HG03565 (cell line): ENCODE data around the gene GRSF1.
"Not testable (repeated sequence)": the region's sequence is repeated elsewhere in the genome, so short reads cannot be mapped to it uniquely, and the experiment has no call there.

ENCODE experiments used
- ATAC-seq: cut with Tn5 transposase; IDR thresholded peaks from one replicate; pipeline ENCODE4 v1.9.1; 2021; ENCODE audit warnings: mild to moderate bottlenecking, moderate library complexity; ENCODE audit not compliant: unreplicated experiment

The GRSF1 gene

GRCh38 chr4:70836081-70836480 lies 3.6 kb downstream of the GRSF1 start:
- no peak for ATAC-seq

DNA sequence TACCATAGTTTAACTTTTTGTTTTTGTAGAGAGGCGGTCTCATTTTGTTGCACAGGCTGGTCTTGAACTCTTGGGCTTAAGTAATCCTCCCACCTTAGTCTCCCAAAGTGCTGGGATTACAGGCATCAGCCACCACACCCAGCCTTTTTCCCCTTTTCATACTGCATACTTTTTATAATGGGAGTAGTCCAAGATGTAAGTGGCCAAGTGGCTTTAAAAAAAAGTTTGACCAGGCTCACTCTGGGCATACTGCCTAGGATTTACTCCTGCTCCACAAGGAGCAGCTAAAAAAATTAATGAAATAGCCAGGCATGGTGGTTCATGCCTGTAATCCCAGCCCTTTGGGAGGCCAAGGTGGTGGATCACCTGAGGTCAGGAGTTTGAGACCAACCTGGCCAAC lies 6.0 kb downstream of the GRSF1 start:
- no peak for ATAC-seq

- no peak for ATAC-seq
Measured at GRCh38 chr4:70831293-70831692, 8.4 kb downstream of the GRSF1 start.

- no peak for ATAC-seq
Measured at GRCh38 chr4:70830054-70830453, 9.6 kb downstream of the GRSF1 start.

- ATAC-seq, result no peak
Measured at GRCh38 chr4:70829492-70829891, 10.2 kb downstream of the GRSF1 start.

DNA sequence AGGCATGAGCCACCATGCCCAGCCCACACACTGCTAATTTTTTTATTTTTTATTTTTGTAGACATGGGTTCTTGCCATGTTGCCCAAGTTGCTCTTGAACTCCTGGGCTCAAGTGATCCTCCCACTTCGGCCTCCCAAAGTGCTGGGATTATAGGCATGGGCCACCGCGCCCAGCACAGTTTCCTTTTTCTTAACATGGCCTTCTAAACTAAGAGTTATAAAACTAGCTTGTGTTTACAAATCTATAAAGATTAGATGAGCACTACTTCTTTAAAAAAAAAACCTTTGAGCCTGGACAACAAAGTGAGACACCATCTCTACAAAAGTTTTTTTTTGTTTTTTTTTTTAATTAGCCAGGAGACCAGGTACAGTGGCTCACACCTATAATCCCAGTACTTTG lies 10.7 kb downstream of the GRSF1 start:
- no peak for ATAC-seq

- ATAC-seq, result no peak
Measured at GRCh38 chr4:70818921-70819320, 20.8 kb downstream of the GRSF1 start.

DNA sequence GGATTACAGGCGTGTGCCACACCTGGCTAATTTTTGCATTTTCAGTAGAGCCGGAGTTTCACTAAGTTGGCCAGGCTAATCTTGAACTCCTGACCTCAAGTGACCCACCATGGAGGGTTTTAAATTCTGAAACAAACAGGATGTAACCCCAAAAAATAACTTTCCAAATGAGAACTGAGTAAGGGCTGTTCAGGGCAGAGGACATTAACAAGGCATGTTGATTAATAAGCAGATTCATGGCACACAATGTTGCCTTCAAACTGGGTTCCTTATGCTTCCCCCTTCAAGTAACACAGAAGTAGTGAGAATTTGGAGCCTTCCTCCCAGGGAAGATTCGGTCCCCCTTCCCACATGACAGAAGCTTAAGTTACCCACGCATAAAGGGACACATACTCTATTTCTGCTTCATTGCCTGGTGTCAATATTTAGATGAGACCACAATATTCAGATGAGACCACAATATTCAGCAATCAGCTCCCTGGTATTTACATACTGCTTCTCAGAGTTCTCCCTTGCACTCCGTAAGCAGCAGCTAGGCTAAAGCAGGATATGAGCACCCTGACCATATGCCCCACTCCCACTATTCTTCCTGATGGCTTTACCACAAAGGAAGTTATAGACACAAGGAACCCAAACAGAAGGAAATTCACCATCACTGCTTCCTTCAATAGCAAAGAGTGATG lies 21.4 kb downstream of the GRSF1 start:
- ATAC-seq, result peak; percentile 58

DNA sequence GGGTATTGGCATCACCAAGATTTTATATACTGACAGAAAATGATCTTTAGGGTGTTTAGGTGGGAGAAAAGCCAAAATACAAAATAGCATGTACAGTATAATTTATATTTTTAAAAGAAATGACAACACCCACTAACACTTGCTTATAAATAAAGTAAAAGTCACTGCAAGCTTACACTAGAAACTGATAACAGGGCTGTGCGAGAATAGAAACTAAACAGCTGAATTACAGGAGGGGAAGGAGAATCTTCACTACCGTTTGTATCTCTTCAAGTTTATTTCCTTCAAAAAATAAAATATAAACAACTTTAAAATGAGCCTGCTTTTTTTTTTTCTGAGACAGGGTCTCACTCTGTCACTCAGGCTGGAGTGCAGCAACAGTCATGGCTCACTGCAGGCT lies 22.8 kb downstream of the GRSF1 start:
- ATAC-seq, result no peak

DNA sequence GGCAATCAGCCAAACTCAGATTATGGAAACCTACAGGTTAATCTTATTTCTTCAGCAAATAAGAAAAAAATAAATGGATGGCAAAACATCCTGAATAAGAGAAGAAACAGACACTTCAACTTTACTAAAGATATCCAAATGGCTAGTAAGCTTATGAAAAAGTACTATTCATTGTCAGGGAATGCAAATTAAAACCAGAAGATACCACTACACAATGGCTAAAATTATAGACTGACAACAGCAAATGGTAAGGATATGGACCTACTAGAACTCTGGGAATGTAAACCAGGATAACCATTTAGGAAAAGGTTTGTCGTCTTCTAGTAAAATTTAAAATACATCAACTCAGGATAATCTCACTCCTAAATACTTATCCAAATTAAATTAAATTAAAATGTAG lies 24.3 kb downstream of the GRSF1 start:
- no peak for ATAC-seq

DNA sequence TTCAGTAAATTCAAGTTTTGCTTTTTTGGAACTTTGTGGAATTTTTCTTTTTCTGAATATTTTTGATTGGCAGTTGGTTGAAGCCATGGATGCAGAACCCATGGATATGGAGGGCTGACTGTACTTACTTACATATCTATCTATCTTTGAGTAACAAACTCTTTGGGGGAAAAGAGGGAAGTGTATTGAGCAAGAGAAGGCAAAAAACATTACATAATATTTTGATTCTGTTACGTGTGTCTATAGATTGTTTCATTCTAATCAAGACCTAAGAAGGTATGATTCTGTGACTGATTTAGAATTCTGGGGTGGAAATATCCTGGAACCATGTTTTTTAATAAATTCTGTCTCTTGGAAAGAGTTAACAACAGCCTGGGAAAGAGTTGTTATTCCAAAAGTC lies 31.5 kb downstream of the GRSF1 start:
- ATAC-seq, result no peak

GRCh38 chr4:70802928-70803580 lies 36.6 kb downstream of the GRSF1 start:
- ATAC-seq, result no peak

DNA sequence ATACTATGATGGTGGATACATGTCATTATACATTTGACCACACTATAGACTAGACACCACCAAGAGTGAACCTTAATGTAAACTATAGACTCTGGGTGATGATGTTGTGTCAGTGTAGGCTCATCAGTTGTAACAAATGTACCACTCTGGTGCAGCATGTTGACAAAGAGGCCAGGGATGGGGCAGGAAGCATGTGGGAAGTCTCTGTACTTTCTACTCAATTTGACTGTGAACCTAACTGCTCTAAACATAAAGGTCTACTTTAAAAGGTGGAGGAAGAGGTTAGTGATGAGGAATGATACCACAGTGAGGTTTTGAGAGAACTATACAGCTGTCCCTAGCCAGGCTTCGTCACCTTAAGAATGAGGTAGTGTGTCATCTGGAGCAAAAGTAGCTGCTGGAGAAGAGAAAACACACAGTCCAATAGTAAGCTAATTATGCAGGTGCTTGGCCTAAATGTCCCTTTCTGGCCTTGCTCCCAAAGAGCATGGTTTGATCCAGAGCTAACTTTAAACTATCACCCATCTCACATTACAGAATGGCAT lies 38.4 kb downstream of the GRSF1 start:
- ATAC-seq, result peak; percentile 89

DNA sequence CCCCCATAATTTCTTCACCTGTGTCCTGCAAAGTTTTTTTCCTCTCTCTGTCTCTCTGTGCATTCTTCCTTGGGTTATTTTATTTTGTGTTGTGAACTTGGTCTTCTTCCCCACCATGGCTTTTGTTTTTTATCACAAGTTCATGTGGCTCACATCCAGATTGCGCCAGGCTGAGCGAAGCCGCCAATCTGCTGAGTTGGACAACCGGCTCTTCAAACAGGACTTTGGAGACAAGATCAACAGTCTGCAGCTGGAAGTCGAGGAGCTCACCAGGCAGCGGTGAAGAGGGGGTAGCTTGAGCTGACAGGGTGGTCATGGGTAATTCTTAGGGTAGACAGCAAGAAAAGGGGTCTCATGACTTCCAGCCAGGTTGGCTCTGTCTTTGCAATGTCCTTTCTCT lies 46.1 kb downstream of the GRSF1 start:
- no peak for ATAC-seq

GRCh38 chr4:70788733-70789132 lies 51.0 kb downstream of the GRSF1 start:
- no peak for ATAC-seq

GRCh38 chr4:70787496-70787895 lies 52.2 kb downstream of the GRSF1 start:
- ATAC-seq, result no peak

DNA sequence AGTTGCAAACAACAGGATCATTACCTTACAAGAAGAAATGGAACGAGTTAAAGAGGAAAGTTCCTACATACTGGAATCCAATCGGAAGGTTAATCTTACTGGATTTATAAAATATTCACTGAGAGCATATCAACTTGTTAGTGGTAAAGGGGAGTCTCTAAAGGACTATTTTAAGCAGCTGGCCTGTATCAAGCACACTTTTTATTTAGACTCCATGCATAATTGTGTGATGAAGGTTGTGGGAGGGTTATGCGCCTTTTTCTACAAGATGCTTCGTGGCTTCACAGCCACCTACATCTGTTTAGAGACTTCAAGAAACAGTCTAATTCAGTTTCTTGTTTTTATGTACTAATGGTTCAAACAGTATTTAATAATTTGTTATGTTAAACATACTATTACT lies 56.6 kb downstream of the GRSF1 start:
- no peak for ATAC-seq

DNA sequence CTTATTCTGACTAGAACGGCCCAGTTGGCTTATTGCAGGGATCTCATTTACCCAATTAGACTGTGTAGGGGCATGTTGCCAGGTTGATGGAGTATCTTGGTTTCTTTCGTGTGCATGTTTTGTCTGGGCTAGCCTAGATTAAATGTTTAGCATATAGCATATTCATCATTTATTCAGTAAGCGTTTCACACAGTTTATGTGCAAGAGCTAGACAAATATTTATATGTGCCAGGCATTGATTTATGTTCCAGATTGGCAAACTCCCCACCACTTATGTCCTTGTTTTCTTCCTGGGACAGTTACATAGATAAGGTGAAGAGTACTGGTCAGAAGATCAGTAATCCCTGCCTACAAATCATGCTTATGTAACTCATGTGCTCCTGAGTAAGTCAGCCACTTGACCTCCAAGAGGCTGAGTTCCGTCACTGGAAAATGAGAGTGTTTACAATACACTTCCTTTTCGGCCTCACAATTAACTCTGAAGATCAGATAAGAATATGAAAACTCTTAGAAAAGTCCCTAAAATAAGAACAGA lies 60.7 kb downstream of the GRSF1 start:
- no peak for ATAC-seq

DNA sequence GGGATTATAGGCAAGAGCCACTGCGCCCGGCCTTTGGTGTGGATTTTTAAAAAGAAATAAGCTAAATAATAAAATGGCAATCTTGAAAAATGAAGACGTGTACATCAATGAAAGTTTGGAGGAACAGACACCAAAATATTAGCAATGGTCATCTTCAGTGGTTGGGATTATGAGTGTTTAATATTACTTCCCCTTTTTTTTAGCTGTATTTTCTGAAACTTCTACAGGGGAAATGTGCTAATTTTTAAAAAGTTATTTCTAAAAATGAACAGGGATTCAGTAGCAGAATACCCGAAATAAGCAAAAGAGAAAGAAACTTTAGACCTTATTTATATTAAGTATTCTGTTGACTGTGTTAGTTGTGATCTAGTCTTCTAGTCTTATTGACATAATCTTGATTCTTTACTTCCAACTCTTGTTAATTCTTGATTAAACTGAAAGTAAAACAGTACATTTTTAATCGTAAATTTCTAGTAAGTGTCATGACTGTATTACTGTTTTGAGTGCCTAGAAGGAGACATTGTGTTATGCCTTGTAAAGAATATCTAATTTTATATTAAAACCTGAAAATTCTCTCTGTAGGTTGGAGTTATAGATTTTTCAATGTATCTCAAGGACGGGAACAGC lies 66.6 kb downstream of the GRSF1 start:
- ATAC-seq, result peak; percentile 71

DNA sequence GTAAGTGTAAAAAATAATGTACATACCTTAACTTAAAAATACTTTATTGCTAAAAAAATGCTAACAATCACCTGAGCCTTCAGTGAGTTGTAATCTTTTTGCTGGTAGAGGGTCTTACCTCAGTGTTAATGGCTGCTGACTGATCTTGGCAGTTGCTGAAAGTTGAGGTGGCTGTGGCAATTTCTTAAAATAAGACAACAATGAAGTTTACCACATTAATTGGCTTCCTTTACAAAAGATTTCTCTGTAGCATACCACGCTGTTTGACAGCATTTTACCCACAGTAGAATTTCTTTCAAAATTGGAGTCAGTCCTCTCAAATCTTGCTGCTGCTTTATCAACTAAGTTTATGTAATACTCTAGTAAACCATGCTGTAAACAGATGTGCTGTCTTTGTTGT lies 70.3 kb downstream of the GRSF1 start:
- ATAC-seq, result not testable (repeated sequence)

GRCh38 chr4:70768301-70768948 lies 71.3 kb downstream of the GRSF1 start:
- ATAC-seq, result no peak
